Fibroblast of villous mesenchyme (primary cell): ENCODE data around the gene ERAP2. TPM values are rescaled to one million over a fixed set of nuclear protein-coding genes. Genes with fewer than 3 reads are reported as not detected.

Source experiments
- DNase-seq: peaks from one replicate; pipeline ENCODE4 v3.0.0-alpha.2; 2010; ENCODE audit warnings: low read depth
- H3K4me3 ChIP-seq: 2 replicates; pipeline ENCODE4 v1.5.1; 2011; ENCODE audit warnings: low read depth, mild to moderate bottlenecking, low read length
- CTCF ChIP-seq: IDR thresholded peaks from 2 replicates; pipeline ENCODE4 v1.5.1; 2012; ENCODE audit warnings: low read depth, mild to moderate bottlenecking, low read length; ENCODE audit not compliant: insufficient read depth
- total RNA-seq: library from RNA; depleted of rRNA; stranded (reverse); fragments of >200 nt; gene quantifications from 2 replicates; pipeline ENCODE4 v1.2.3, GENCODE V29; 2012

Gene ERAP2
- total RNA-seq, 1 donor, result 64.8 TPM

- no peak for TF ChIP-seq CTCF
- DNase-seq, result no peak
- no peak overlapping the region for H3K4me3 ChIP-seq
These were observed 16.9 kb upstream of the ERAP2 start for GRCh38 chr5:96859375-96859774.

GRCh38 chr5:96861076-96861475, 15.2 kb upstream of the ERAP2 start:
- H3K4me3 ChIP-seq, result no peak overlapping the region
- TF ChIP-seq CTCF, result no peak
- no peak for DNase-seq

- no peak for TF ChIP-seq CTCF
- H3K4me3 ChIP-seq, result no peak overlapping the region
- no peak for DNase-seq
These were observed 13.2 kb upstream of the ERAP2 start for GRCh38 chr5:96863114-96863513.

- no peak overlapping the region for H3K4me3 ChIP-seq
- DNase-seq, result no peak
- no peak for TF ChIP-seq CTCF
These were observed 12.2 kb upstream of the ERAP2 start for GRCh38 chr5:96863949-96864584.

- no peak for TF ChIP-seq CTCF
- no peak for DNase-seq
- H3K4me3 ChIP-seq, result no peak overlapping the region
These were observed 11.3 kb upstream of the ERAP2 start for GRCh38 chr5:96864922-96865530.

GRCh38 chr5:96868603-96869371, 7.5 kb upstream of the ERAP2 start:
- peak; percentile 99 for TF ChIP-seq CTCF
- DNase-seq, result peak; percentile 76
- no peak overlapping the region for H3K4me3 ChIP-seq
